HL-60/S4 treated with retinoic acid at 250 ng/mL for 4 days and 3 days (cell line): Measurements from ENCODE around the gene ACRV1.
"Not testable (repeated sequence)": the region's sequence is repeated elsewhere in the genome, so short reads cannot be mapped to it uniquely, and the experiment has no call there.

ENCODE experiments used
- in situ Hi-C: fragments of 300-500 bp; cut with MboI; formaldehyde crosslinking; loops from 2 replicates; pipeline ENCODE4 v1.7.0; 2022; ENCODE audit warnings: low sequenced_read_pairs

Gene ACRV1, protein sequence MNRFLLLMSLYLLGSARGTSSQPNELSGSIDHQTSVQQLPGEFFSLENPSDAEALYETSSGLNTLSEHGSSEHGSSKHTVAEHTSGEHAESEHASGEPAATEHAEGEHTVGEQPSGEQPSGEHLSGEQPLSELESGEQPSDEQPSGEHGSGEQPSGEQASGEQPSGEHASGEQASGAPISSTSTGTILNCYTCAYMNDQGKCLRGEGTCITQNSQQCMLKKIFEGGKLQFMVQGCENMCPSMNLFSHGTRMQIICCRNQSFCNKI

DNA sequence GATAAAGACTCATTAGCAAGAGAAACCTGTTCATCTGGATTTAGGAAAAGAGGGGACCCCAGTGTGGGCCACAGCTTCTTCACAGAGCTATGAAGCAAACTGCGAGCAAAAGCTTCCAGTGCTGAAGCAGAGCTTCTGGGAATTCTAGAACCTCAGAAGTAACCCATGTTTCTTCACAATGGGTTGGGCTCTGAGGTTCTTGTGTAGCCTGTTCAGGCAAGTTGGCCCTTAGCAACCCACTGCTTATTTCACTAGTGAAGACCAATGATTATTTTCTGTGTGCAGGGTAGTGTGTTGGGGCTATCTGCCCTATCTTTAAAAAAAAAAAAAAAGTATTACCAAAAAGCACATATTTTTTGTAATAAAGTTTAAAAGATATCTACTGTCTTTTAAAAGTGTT, at the start of gene ACRV1:
Gene ACRV1 (minus strand): TSS at position 101 of the 400 bp plus-strand sequence. CDS start 67 bp downstream, at position 34.
- in situ Hi-C loops = no loop called here

DNA sequence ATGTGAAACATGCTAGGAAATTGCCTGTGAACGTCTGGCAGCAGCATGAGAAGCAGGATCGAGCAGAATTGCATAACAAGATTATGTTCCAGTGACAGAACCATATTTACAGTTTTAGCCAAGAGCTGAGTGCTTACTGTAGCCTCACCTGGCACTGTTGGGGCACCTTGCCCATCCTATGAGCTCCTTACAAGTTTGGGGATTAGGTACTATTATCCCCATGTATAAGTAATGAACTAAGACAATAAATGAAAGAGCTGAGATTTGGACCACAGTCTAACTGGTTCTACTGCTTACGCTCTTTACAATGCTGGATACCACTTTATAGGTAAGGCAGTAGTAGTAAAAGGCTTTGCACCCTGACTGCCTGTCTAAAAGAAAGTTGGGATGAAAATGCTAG, 48.3 kb upstream of the ACRV1 start:
- in situ Hi-C loops = no loop called here

DNA sequence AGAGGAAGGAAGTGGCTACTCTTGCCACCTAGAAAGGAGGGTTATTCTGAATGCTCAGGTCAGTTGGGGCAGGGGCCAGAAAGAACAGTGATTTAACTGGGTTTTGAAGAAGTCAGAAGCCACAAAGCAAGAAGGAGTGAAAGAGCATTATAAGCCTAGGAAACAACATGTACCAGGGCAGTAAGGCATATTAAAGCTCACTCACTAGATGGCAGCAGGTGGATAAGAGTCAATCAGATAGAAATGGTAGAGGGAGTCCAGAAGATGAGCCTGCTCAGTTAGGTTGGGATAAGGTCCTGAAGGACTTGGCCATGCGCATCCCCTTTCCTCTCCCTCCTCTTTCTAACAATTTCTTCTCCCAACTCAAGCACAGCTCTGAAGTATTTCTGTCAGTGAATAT, 43.5 kb upstream of the ACRV1 start:
- in situ Hi-C loops = no loop called here

DNA sequence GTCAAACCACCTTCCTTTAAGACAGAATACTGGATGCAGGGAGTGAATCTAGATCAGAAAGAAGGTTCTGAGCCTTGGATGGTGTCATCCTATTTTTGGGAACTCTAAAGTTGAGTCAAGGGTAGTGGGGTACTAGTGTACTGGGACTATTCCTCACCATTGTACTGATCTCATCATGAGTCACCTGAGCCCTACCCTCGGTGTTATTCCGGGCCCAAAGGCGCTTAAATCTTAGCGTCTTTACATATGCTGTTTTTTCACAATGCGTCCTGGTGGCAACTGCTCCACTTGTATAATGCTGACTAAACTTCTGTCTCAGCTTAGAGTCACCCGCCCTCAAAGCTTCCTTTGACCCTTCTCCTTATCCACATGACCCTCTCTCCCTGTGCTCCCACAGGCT, 40.1 kb upstream of the ACRV1 start:
- in situ Hi-C loops = no loop called here

DNA sequence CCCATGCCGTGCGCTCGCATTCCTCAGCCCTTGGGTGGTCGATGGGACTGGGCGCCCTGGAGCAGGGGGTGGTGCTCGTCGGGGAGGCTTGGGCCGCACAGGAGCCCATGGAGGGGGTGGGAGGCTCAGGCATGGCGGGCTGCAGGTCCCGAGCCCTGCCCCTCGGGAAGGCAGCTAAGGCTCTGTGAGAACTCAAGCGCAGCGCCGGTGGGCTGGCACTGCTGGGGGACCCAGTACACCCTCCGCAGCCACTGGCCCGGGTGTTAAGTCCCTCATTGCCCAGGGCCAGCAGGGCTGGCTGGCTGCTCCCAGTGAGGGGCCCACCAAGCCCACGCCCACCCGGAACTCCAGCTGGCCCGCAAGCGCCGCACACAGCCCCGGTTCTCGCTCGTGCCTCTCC, 24.0 kb upstream of the ACRV1 start:
- in situ Hi-C loops = not testable (repeated sequence)

DNA sequence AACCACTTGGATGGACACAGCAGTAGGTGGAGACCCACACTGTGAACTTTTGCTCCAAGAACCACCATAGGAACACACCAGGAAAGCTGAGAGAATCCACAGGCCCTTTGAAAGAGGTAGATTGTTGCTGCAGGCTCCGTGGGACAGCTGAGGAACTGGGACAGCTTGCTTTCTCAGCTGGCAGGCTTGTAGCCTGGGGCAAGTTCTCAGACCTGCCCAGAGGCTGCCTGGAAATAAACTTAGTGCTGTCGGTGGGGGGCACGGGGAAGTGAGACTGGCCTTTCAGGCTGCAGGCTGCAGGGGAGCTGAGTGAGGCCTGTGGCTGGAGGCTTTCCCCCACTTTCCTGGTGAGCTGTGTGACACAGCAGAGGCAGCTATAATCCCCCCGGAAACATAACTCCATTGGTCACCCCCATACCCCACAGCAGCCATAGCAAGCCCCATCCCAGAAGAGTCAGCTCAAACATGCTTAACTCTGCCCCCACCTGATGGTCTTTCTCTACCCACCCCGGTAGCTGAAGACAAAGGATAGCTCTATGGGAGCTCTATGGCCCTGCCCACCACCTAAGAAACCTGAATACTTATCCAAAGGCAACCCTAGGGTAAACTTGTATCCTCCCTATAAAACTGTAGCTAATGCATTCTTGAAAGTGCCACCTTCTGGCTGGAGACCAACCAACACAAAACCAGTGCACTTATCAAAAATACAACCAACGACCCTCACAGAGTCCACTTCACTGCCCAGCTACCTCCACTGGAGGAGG, 21.4 kb upstream of the ACRV1 start:
- in situ Hi-C loops = no loop called here

DNA sequence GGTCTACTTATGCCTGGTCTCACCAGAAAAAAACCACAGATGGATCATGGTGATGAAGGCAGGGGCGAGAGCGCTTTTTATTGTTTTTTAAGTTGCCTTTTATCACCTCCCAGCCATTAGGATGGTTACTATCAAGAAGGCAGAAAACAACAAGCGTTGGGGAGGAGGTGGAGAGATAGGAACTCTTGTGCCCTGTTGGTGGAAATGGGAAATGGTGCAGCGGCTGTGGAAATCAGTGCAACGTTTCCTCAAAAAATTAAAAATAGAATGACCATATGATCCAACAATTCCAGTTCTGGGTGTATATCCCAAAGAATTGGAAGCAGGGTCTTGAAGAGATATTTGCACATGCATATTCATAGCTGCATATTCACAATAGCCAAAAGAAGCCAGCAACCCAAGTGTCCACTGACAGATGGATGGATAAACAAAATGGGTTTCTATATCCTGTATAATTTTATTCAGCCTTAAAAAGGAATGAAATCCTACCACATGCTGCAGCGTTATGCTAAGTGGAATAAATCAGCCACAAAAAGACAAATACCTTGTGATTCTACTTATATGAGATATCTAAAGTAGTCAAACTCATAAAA, 20.5 kb upstream of the ACRV1 start:
- in situ Hi-C loops = no loop called here

DNA sequence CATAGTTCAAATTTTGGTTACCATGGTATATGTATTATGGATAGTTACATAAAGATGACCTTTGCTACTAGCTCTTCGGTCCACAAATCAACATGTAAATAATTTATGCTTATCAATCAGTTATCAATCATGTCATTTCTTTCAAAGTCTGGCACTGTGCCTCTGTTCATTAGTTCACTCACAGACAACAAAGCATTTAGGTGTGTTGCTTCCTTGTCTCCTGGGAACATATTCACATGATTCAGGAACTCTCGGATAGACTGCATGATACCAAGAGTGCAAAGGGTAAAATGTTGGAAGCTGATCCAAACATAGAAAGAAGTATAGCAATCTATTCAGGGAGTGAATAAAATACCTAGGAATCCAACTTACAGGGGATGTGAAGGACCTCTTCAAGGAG, 14.3 kb upstream of the ACRV1 start:
- in situ Hi-C loops = no loop called here

DNA sequence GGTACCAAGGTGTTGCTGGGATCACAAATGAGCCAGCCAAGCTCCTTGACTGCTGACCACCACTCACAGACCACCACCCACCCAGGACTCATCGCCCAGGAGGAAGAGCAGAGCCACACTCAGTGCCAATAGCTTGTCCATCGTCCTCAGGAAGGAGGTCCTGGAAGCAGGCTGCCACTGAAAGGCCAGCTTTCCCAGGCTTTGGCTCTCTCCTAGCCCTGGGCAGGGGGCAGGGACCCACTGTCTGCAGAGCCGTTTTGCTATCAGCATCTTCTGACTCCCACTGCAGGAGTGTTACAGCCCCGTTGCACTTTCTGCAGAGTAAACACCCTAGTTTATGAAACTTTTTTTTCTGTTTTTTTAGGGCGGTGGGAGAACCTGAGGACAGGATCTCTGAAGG, 12.2 kb upstream of the ACRV1 start:
- in situ Hi-C loops = no loop called here

DNA sequence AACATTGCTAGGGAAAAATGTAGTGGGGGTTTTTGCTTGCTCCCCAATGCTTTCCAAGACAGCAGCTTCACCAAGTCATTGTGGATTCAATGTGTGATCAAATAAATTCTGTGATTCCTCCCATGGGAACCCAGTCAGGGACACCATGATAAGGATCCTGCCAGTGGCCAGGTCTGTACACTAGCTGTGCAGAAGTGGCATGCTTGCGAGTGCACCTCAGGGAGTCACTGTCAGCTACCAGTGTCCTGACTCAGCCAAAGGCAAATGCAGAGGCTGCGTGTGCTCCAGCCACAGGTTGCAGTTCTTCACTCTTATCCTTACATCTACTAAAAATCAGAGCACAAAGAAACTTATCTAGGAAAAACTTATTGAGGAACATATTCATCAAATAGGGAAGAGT, 9.4 kb upstream of the ACRV1 start:
- in situ Hi-C loops = no loop called here

DNA sequence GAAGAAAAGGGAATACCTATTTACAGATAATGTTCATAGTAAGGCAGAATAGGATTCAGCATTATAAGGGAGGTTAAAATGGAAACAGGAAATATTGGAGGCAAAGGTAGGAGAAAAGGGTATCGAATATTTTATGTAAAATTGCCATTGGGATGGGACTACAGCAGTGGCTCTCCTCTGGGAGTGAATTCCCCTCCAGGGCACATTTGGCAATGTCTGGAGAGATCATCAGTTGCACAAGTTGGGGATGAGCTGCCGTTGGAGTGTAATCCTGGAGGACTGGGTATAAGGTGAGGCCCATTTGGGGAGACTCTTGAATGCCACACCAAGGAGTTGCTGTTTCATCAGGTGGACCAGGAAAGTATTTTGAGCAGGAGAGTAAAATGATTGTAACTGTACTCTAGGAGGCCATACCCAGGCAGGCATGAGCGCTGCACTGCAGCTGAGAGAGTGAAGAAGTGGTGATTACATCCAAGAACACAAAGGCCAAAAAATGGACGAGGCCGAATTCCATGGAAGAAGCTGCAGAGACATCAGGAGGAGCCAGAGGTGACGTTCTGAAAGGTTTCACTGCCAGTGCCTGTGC, 8.7 kb upstream of the ACRV1 start:
- in situ Hi-C loops = no loop called here

DNA sequence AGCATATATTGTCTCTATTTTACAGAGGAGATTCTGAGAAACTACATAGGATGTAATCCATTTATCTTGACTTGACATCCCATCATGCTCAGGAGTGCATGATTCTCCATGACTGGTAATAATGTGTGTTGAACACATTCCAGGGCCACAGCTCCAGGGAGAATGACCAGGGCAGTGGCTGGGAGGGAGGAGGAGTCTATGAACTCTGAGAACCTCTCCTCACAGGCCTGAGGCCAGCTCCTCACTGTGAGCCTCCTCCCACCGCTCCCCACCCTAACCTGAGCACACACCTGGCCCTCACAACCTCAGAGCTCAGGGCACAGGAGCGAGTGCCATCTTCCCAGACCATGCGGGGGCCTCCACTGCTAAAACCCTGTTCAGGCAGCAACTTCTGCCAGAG, 8.0 kb upstream of the ACRV1 start:
- in situ Hi-C loops = no loop called here

DNA sequence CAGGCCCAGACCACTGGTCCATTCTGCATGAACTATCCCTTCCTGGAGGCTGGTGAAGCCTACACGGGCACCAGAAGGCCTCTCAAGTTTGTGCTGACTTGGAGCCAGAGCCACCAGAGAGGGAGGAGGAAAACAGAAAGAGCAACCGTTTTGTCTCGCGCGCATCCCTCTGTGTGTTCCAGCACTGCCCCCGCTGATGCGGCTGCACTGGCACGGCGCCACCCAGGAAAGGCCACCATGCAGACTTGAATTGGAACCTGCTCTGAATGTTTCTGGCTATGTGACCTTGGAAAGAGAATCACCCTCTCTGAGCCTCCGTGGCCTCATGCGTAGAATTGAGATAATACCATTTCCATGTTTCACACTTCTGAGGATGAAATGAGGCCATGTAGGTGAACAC, 7.4 kb upstream of the ACRV1 start:
- in situ Hi-C loops = no loop called here

DNA sequence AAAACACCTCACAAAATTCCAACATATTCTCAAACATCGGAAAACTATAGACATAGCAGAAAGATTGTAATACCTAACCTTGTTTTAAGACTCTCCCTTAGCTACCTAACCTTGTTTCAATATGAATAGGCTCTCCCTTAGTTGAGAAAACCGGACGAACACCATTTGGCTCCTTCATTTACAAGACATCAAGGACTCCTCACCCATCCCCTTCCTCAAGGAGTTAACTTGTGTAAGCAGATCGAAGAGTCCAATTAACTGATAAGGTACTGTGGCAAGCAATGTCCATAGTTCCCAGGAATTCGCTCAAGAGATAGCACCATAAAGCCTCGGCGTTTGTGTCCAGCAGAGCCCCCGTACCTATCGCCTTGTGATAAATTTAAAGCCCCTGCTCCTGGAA, 4.6 kb upstream of the ACRV1 start:
- in situ Hi-C loops = no loop called here

DNA sequence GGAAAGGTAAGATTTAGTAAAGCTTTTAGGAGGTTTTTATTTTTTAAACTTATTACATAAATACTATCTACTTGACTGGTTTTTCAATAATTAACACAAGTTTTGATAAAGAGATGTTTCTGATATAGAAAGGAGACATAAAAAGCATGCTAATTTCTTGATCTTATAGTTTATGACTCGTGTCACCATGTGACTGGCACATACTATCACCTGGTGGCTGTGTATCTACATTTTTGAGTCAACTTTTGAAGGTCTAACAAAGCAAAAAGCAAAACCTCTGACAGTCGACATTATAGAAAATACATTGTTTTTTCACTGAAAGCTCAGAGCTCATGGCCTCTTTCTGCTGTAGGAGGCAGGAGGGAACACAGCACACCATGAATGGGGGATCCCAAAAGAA, 810 bp downstream of the ACRV1 start:
- in situ Hi-C loops = no loop called here

DNA sequence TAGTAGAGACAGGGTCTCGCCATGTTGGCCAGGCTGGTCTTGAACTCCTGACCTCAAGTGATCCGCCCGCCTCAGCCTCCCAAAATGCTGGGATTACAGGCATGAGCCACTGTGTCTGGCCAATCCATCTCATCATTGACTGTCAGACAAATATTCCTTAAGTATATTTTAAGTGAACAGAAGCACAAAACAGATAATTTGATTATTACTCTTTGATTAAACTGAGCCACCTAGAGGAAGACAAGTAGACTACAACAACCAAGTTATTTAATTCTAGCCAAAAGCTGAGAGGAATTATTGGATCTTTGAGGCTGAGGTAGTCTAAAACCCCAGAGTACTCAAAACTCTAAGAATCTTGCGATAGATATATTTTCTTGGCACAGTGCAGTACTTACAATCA, 1.2 kb downstream of the ACRV1 start:
- in situ Hi-C loops = no loop called here

DNA sequence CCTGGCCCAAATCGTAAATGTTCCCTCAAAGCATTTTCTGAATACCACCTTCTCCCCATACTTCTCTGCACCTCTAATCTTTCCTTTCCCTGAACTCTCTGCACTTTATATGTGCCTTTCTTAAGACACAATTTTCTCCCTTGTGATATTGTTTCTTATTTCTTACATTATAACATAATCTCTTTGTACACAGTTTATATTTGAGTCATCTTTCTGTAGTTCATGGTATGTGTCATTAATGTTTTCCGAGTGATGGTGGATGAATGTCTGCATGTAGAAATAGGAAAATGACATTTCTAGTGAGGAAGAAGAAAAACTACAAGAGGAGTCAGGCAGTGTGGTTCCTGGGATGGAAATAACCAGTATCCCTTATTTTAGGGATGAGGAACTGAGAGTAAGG, 5.5 kb downstream of the ACRV1 start:
- in situ Hi-C loops = no loop called here

DNA sequence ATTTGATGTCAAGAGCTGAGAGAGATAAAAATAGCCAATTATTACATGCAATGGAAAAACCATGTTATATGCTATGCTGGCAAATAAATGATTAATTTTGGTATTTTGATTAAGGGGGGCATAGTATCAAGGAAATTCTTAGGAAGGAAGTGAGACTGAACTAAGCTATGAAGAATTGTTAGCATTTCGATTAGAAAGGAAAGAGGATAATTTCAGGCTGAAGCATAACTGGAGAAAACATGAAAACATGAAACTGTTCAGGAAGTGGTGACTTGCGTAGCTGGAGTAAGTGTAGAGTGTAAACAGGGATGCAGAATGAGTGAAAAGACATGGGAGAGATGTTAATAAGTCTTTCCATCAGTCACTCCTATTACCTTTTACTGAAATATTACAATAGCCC, 6.4 kb downstream of the ACRV1 start:
- in situ Hi-C loops = no loop called here

DNA sequence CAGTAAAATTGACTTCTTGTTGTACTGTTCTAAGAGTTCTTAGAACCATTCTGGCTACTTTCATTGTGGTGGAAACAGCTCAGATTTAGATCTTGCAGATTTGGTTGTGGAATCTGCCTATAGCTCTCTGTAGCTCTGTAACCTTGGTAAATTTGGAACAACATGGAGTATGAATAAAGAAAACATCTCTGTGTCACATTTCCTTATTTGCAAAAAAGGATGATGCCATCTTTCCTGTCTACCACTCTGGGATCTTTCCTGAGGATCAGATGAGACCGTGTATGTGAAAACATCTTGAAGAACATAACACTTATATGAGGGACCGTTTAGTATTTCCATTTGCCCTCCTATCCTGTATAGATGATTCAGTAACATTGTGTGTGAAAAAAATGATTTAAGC, 9.1 kb downstream of the ACRV1 start:
- in situ Hi-C loops = no loop called here

DNA sequence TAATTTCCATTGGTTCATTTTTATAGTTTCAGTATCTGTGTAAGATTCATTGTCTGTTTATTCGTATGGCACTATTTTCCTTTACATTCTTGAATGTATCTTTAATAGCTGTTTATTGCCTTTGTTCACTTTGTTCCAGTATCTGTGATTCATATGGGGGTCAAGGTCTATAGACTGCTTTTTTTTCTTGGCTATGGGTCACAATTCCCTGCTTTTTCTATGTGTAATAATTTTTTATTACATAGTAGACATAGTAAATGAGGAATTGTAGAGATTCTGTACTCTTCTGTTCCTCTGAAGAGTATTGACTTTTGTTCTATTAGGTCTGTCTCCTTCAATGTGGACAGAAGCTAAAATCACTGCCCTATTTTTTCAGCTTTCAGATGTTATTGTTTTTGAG, 10.5 kb downstream of the ACRV1 start:
- in situ Hi-C loops = no loop called here

DNA sequence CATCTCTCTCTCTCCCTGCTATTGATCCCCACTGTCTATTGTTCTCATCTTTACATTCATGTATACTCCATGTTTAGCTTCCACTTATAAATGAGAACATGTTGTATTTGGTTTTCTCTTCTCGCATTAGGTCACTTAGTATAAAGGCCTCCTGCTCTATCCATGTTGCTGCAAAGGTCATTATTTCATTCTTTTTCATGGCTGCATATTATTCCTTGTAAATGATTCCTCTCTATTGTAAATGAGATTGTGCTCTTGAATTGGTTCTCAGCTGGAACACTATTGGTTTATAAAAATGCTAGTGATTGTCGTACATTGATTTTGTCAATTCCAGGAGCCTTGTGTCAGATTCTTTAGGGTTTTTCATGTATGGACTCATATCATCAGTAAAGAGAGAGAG, 13.5 kb downstream of the ACRV1 start:
- in situ Hi-C loops = no loop called here

DNA sequence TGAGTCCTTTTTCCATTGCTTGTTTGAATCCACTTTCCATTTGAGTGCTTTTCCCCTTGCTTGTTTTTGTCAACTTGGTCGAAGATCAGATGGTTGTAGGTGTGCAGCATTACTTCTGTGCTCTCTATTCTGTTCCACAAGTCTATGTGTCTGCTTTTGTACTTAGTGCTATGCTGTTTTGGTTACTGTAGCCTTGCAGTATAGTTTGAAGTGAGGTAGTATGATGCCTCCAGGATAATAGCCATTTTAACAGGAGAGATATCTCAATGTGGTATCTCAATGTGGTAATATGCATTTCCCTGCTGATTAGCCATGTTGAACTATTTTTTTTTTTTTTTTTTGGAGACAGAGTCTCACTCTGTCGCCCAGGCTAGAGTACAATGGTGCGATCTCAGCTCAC, 16.7 kb downstream of the ACRV1 start:
- in situ Hi-C loops = no loop called here
